H1 (cell line): ENCODE data around the gene NEK10. TPM values are rescaled to one million over a fixed set of nuclear protein-coding genes. Genes with fewer than 3 reads are reported as not detected.

ENCODE experiments used
- CTCF ChIA-PET: fragments of 300-600 bp; sonication (Branson Sonifier 250); formaldehyde crosslinking; loops from one replicate; lab custom pipeline; 2021; ENCODE audit not compliant: partially characterized antibody; lab: Charles Lee
- POLR2A ChIA-PET: fragments of 300-600 bp; sonication (Branson Sonifier 250); formaldehyde crosslinking; loops from one replicate; lab custom pipeline; 2021; ENCODE audit warnings: inconsistent platforms; ENCODE audit not compliant: partially characterized antibody; lab: Charles Lee
- DNase-seq, 2 experiments: peaks; one replicate each; pipeline versions ENCODE4 v3.0.0 to v3.0.0-alpha.2; 2010 to 2022; ENCODE audit warnings: low spot score in 2 of 2, low read depth in 1 of 2, mixed read lengths in 1 of 2
- FAIRE-seq: peaks from 2 replicates; lab custom pipeline; 2011; peaks lifted over from hg19 to GRCh38; lab: Jason Lieb, UNC
- H2AFZ ChIP-seq: 2 replicates; pipeline ENCODE4 v1.8.1; 2012; ENCODE audit warnings: low read length, inconsistent platforms
- H2AK5ac ChIP-seq: 2 replicates; pipeline ENCODE4 v1.6.1; 2013; ENCODE audit warnings: low read depth, low read length
- H2BK120ac ChIP-seq: replicated peaks from 2 replicates; pipeline ENCODE3; 2013; ENCODE audit warnings: low read depth, low read length, inconsistent platforms
- H2BK12ac ChIP-seq: 2 replicates; pipeline ENCODE4 v1.6.1; 2013; ENCODE audit warnings: low read depth, low read length
- H2BK15ac ChIP-seq: 2 replicates; pipeline ENCODE4 v1.6.1; 2013; ENCODE audit warnings: low read length
- H2BK20ac ChIP-seq: 2 replicates; pipeline ENCODE4 v1.6.1; 2013; ENCODE audit warnings: low read length
- H2BK5ac ChIP-seq: 2 replicates; pipeline ENCODE4 v1.6.1; 2013; ENCODE audit warnings: low read depth, low read length
- H3K14ac ChIP-seq: 2 replicates; pipeline ENCODE4 v1.6.1; 2013; ENCODE audit warnings: inconsistent platforms; ENCODE audit not compliant: insufficient read length
- H3K18ac ChIP-seq: 2 replicates; pipeline ENCODE4 v1.6.1; 2013; ENCODE audit warnings: low read length; ENCODE audit errors: extremely low read depth
- H3K23ac ChIP-seq: 2 replicates; pipeline ENCODE4 v1.6.1; 2013; ENCODE audit warnings: inconsistent platforms; ENCODE audit not compliant: insufficient read length
- H3K23me2 ChIP-seq: 2 replicates; pipeline ENCODE4 v1.6.1; 2013; ENCODE audit warnings: low read depth, low read length
- H3K27ac ChIP-seq: 2 replicates; pipeline ENCODE4 v1.6.1; 2011; ENCODE audit warnings: low read depth, low read length, inconsistent platforms
- H3K27me3 ChIP-seq, 4 experiments: replicated peaks in 1 of 4; 1 replicate in 1 of 4; 2 replicates in 3 of 4; pipeline versions ENCODE4 v1.6.1 to v1.8.1; 2011 to 2013; ENCODE audit warnings: low read length in 3 of 4, mild to moderate bottlenecking in 3 of 4, inconsistent platforms in 2 of 4, mixed read lengths in 2 of 4, moderate library complexity in 1 of 4; ENCODE audit not compliant: control insufficient read depth in 3 of 4, insufficient read depth in 3 of 4; ENCODE audit errors: extremely low read depth in 1 of 4
- H3K36me3 ChIP-seq, 4 experiments: 2 replicates each; pipeline versions ENCODE4 v1.6.1 to v1.8.1; 2011 to 2013; ENCODE audit warnings: mild to moderate bottlenecking in 4 of 4, low read length in 3 of 4, moderate library complexity in 2 of 4, control low read depth in 1 of 4, inconsistent platforms in 1 of 4; ENCODE audit not compliant: insufficient read depth in 4 of 4, control insufficient read depth in 2 of 4
- H3K4ac ChIP-seq: replicated peaks from 2 replicates; pipeline ENCODE3; 2013; ENCODE audit warnings: low read length, low read depth, mixed read lengths, inconsistent platforms; ENCODE audit not compliant: insufficient read length
- H3K4me1 ChIP-seq, 4 experiments: replicated peaks in 1 of 4; 1 replicate in 1 of 4; 2 replicates in 3 of 4; pipeline versions ENCODE4 v1.6.1 to v1.8.1; 2011 to 2013; ENCODE audit warnings: low read length in 3 of 4, inconsistent platforms in 2 of 4, mixed read lengths in 1 of 4; ENCODE audit not compliant: insufficient read depth in 4 of 4, control insufficient read depth in 3 of 4
- H3K4me2 ChIP-seq, 2 experiments: 2 replicates each; pipeline versions ENCODE4 v1.6.1 to v1.8.1; 2011 to 2013; ENCODE audit warnings: low read depth in 2 of 2, low read length in 2 of 2, control low read depth in 1 of 2, inconsistent platforms in 1 of 2, mild to moderate bottlenecking in 1 of 2; ENCODE audit not compliant: insufficient read depth in 1 of 2
- H3K4me3 ChIP-seq, 4 experiments: fragments of 200-600, 300-600 bp in 1 of 4; sonication (generic), shearing (Covaris generic), sonication (Bioruptor Twin) in 1 of 4; 2 replicates each; pipeline versions ENCODE4 v1.5.1 to v1.8.1; 2011 to 2016; ENCODE audit warnings: low read length in 4 of 4, low read depth in 3 of 4, control low read depth in 2 of 4, inconsistent platforms in 2 of 4, mild to moderate bottlenecking in 2 of 4, mixed read lengths in 1 of 4, moderate library complexity in 1 of 4; ENCODE audit not compliant: insufficient read depth in 2 of 4; ENCODE audit errors: extremely low read depth in 1 of 4
- H3K56ac ChIP-seq: replicated peaks from 2 replicates; pipeline ENCODE3; 2013; ENCODE audit warnings: low read depth, mild to moderate bottlenecking, mixed read lengths, low read length, inconsistent platforms; ENCODE audit not compliant: insufficient read length
- H3K79me1 ChIP-seq: 2 replicates; pipeline ENCODE4 v1.6.1; 2013; ENCODE audit warnings: low read depth, low read length, control low read depth
- H3K79me2 ChIP-seq, 2 experiments: 2 replicates each; pipeline versions ENCODE4 v1.6.1 to v1.8.1; 2012 to 2013; ENCODE audit warnings: low read length in 2 of 2, mild to moderate bottlenecking in 2 of 2, inconsistent platforms in 1 of 2; ENCODE audit not compliant: insufficient read depth in 2 of 2, control insufficient read depth in 1 of 2
- H3K9ac ChIP-seq, 4 experiments: replicated peaks in 1 of 4; 1 replicate in 1 of 4; 2 replicates in 3 of 4; pipeline versions ENCODE4 v1.6.1 to v1.8.1; 2011 to 2013; ENCODE audit warnings: low read depth in 3 of 4, low read length in 3 of 4, control low read depth in 2 of 4, mild to moderate bottlenecking in 2 of 4, moderate library complexity in 2 of 4, inconsistent platforms in 1 of 4; ENCODE audit errors: extremely low read depth in 1 of 4
- H3K9me3 ChIP-seq, 2 experiments: 2 replicates each; pipeline versions ENCODE4 v1.6.1 to v1.8.1; 2012 to 2013; ENCODE audit warnings: mild to moderate bottlenecking in 2 of 2, moderate library complexity in 2 of 2, control low read depth in 1 of 2, inconsistent platforms in 1 of 2, low read depth in 1 of 2, low read length in 1 of 2, mixed read lengths in 1 of 2; ENCODE audit not compliant: insufficient read depth in 2 of 2
- H4K20me1 ChIP-seq, 2 experiments: replicated peaks in 1 of 2; 2 replicates each; pipeline versions ENCODE3 to v1.8.1; 2011 to 2013; ENCODE audit warnings: inconsistent platforms in 2 of 2, low read length in 2 of 2, mild to moderate bottlenecking in 1 of 2; ENCODE audit not compliant: insufficient read depth in 2 of 2, control insufficient read depth in 1 of 2
- H4K5ac ChIP-seq: 2 replicates; pipeline ENCODE4 v1.6.1; 2013; ENCODE audit warnings: low read length, low read depth, mixed read lengths, inconsistent platforms; ENCODE audit not compliant: insufficient read length
- H4K8ac ChIP-seq: 2 replicates; pipeline ENCODE4 v1.8.0; 2013; ENCODE audit warnings: mild to moderate bottlenecking, moderate library complexity, low read length, inconsistent platforms; ENCODE audit not compliant: insufficient read depth; ENCODE audit errors: extremely low read depth
- H4K91ac ChIP-seq: replicated peaks from 2 replicates; pipeline ENCODE3; 2013; ENCODE audit warnings: low read length, mixed read lengths, inconsistent platforms; ENCODE audit not compliant: insufficient read length
- GTF2F1 ChIP-seq: IDR thresholded peaks from 2 replicates; pipeline ENCODE4 v1.6.1; 2012; ENCODE audit warnings: low read depth, low read length, improper control_type of control experiment, borderline replicate concordance
- TAF7 ChIP-seq: optimal IDR thresholded peaks from 2 replicates; pipeline ENCODE3; 2011; ENCODE audit warnings: low read depth, mild to moderate bottlenecking, inconsistent platforms, low read length, moderate library complexity, borderline replicate concordance
- WGBS, 2 experiments: shearing (Covaris generic) in 1 of 2; methylation state at CpG; one replicate each; pipeline versions ENCODE4 v1.1.6 to v1.1.7; 2013 to 2015; ENCODE audit warnings: low lambda C conversion rate in 2 of 2, mixed read lengths in 2 of 2, inconsistent platforms in 1 of 2, low coverage in 1 of 2, missing lambda C conversion rate in 1 of 2; ENCODE audit not compliant: insufficient replicate concordance in 2 of 2, insufficient coverage in 1 of 2, insufficient read length in 1 of 2; ENCODE audit errors: extremely low coverage in 1 of 2, missing lambda C conversion rate in 1 of 2; 5-methylcytosine and 5-hydroxymethylcytosine counted together
- polyA plus RNA-seq, 7 experiments: library from polyadenylated mRNA; depleted of rRNA in 3 of 7; stranded (reverse) in 5 of 7; unstranded in 2 of 7; fragments of >200 nt in 5 of 7; fragments of 200-250 nt in 2 of 7; gene quantifications; 1 replicate in 5 of 7; 2 replicates in 1 of 7; 4 replicates in 1 of 7; pipeline versions ENCODE4 v1.2.1 to v1.2.3, GENCODE V29; 2011 to 2013; ENCODE audit warnings: missing spikeins in 2 of 7, mixed read lengths in 2 of 7
- total RNA-seq: library from RNA; stranded (reverse); fragmentation: NEBNext Ultra II Directional; extraction: Animal tissue kit (Norgen Biotek cat#: 25700); gene quantifications from 2 replicates; pipeline ENCODE4 v1.2.1, GENCODE V29; 2021

The NEK10 gene
- total and polyA plus RNA-seq, 2 of the 8 experiments (the other 6 are each of a cell fraction or from before 2014, with no cell fraction given), result 0.18 to 0.50 TPM

GRCh38 chr3:27085829-27086730 is 283.1 kb downstream of the NEK10 start:
- TF ChIP-seq GTF2F1, result no peak
- no peak for TF ChIP-seq TAF7
- Histone ChIP-seq H3K4me2 (no peak overlapping the region), H3K27me3 (no peaks in the 10 kb centered on the region), H3K4me1 (peaks cover 0 to 6% (median 3%) of the 10 kb centered on the region in 4 experiments; a peak in 4 of 7 replicates), H4K20me1 (no peaks in the 10 kb centered on the region), H2AK5ac (no peak overlapping the region), H3K23ac (no peak overlapping the region), H3K56ac (no peak overlapping the region), H3K9me3 (no peaks in the 10 kb centered on the region), H3K4ac (no peak overlapping the region), H3K27ac (no peak overlapping the region), H4K91ac (no peak overlapping the region), H4K5ac (no peak overlapping the region), H2BK5ac (no peak overlapping the region), H3K14ac (no peak overlapping the region), H3K18ac (no peak overlapping the region), H2AFZ (no peak overlapping the region), H3K23me2 (no peaks in the 10 kb centered on the region), H3K79me1 (no peaks in the 10 kb centered on the region), H3K9ac (no peak overlapping the region), H2BK120ac (no peak overlapping the region), H2BK12ac (no peak overlapping the region), H4K8ac (no peak overlapping the region), H2BK15ac (no peak overlapping the region), H3K36me3 (no peaks in the 10 kb centered on the region), H3K79me2 (no peaks in the 10 kb centered on the region), H3K4me3 (no peak overlapping the region), H2BK20ac (no peak overlapping the region)
- POLR2A ChIA-PET, result no interaction called here
- no peak for DNase-seq
- WGBS, 2 experiments, result 93% methylated on average over 5 of the region's 5 CpGs; no CpG with 5 or more reads in 1 of the 2 experiments
- CTCF ChIA-PET, result interaction anchor here (1.0 kb wide), 1 partner anchor 42 kb away, joined by 3 read pairs; no protein-coding TSS in a partner anchor
- FAIRE-seq, result no peak
